MCF 10A (cell line): Measurements from ENCODE around the gene MROH2A. TPM values are rescaled to one million over a fixed set of nuclear protein-coding genes. Genes with fewer than 3 reads are reported as not detected.

Source experiments
- BruUV-seq: library from RNA; stranded (reverse); fragments of 400-500 nt; replicated peaks from 2 replicates; lab custom pipeline; 2021; lab: Mats Ljungman, UMichigan
- CTCF ChIA-PET: fragments of 300-600 bp; sonication (Branson Sonifier 250); formaldehyde crosslinking; extraction: SDS; loops from one replicate; lab custom pipeline; 2021; ENCODE audit warnings: antibody characterized with exemption, inconsistent platforms; lab: Yijun Ruan, JAX
- POLR2A ChIA-PET: fragments of 300-600, 350-650 bp; sonication (Branson Sonifier 250); formaldehyde crosslinking; extraction: SDS; loops from one replicate; lab custom pipeline; 2020; ENCODE audit warnings: antibody characterized with exemption, inconsistent platforms; lab: Yijun Ruan, JAX
- DNase-seq: peaks from one replicate; pipeline ENCODE4 v3.0.0-alpha.2; 2018; ENCODE audit not compliant: unreplicated experiment
- H3K27ac Mint-ChIP-seq: one replicate; pipeline ENCODE4 v1.8.0; 2022; ENCODE audit warnings: mild to moderate bottlenecking, low read depth, mixed read lengths; ENCODE audit not compliant: unreplicated experiment
- H3K27me3 Mint-ChIP-seq: one replicate; pipeline ENCODE4 v1.8.0; 2022; ENCODE audit warnings: mixed read lengths; ENCODE audit not compliant: insufficient read depth, unreplicated experiment
- H3K36me3 Mint-ChIP-seq: one replicate; pipeline ENCODE4 v1.8.0; 2022; ENCODE audit warnings: mild to moderate bottlenecking, moderate library complexity, mixed read lengths; ENCODE audit not compliant: insufficient read depth, unreplicated experiment
- H3K4me1 Mint-ChIP-seq: one replicate; pipeline ENCODE4 v1.8.0; 2022; ENCODE audit warnings: mixed read lengths; ENCODE audit not compliant: insufficient read depth, unreplicated experiment
- H3K4me3 Mint-ChIP-seq: one replicate; pipeline ENCODE4 v1.8.0; 2022; ENCODE audit warnings: mild to moderate bottlenecking, moderate library complexity, mixed read lengths; ENCODE audit not compliant: unreplicated experiment
- H3K9me3 Mint-ChIP-seq: one replicate; pipeline ENCODE4 v1.8.0; 2022; ENCODE audit warnings: mixed read lengths; ENCODE audit not compliant: unreplicated experiment
- CTCF ChIP-seq: fragments of 200-600 bp; IDR thresholded peaks from one replicate; pipeline ENCODE4 v1.8.0; 2022; ENCODE audit warnings: antibody characterized with exemption, mild to moderate bottlenecking; ENCODE audit not compliant: unreplicated experiment
- intact Hi-C: fragments of 100-400 bp; cut with micrococcal nuclease; formaldehyde crosslinking; loops from 2 replicates; pipeline ENCODE4 v1.14.1; 2022
- total RNA-seq: library from RNA; stranded (reverse); gene quantifications from 2 replicates; pipeline ENCODE4 v1.2.3, GENCODE V29; 2022

Gene MROH2A
- total RNA-seq, 1 experiment from 2014 or later: not detected

- ChIA-PET CTCF (interaction anchor here (0.6 to 0.7 kb wide), 2 partner anchors 58 to 1148 kb away, joined by 3 read pairs; no protein-coding TSS in a partner anchor), POLR2A (interaction anchor here (0.7 to 1.2 kb wide), 3 partner anchors 9 to 989 kb away, joined by 3 to 4 read pairs (median 3); no protein-coding TSS in a partner anchor)
- intact Hi-C loops: loop anchor here (10.0 kb wide), 1 partner anchor 650 kb away; no protein-coding TSS in a partner anchor
Measured at GRCh38 chr2:233854241-233854981, 76.3 kb downstream of the MROH2A start, which contains the start of gene HJURP. Gene HJURP, minus strand, starts transcription at chr2:233854535. Its CDS starts 35 bp downstream, at chr2:233854500.

GRCh38 chr2:233855345-233855744 lies 77.2 kb downstream of the MROH2A start:
- Mint-ChIP-seq H3K36me3 (no peaks in the 10 kb centered on the region), H3K4me3 (peak overlapping the region; percentile 90), H3K9me3 (no peaks in the 10 kb centered on the region), H3K27ac (no peak overlapping the region), H3K27me3 (no peaks in the 10 kb centered on the region), H3K4me1 (peaks cover 16% of the 10 kb centered on the region)
- CTCF ChIA-PET: interaction anchor here (0.7 to 1.4 kb wide), 2 partner anchors 10 to 1149 kb away, joined by 3 read pairs; no protein-coding TSS in a partner anchor
- POLR2A ChIA-PET: interaction anchor here (0.8 to 1.2 kb wide), 2 partner anchors 8 to 442 kb away, joined by 3 read pairs; no protein-coding TSS in a partner anchor
- TF ChIP-seq CTCF: no peak
- intact Hi-C loops: loop anchor here (10.0 kb wide), 1 partner anchor 649 kb away; no protein-coding TSS in a partner anchor
- no TSS peak for BruUV-seq
- no peak for DNase-seq

More at GRCh38 chr2:233854241-233854981, 76.3 kb downstream of the MROH2A start, which contains the start of gene HJURP:
- peak; percentile 97 for DNase-seq
- peak within 1 kb of the TSS; percentile 87 for H3K27ac Mint-ChIP-seq
- H3K36me3 Mint-ChIP-seq: peaks cover 4% of the 10 kb centered on the region
- no TSS peak for BruUV-seq
- no peaks in the 10 kb centered on the region for H3K27me3 Mint-ChIP-seq
- peaks cover 16% of the 10 kb centered on the region for H3K4me1 Mint-ChIP-seq
- peak within 1 kb of the TSS; percentile 90 for H3K4me3 Mint-ChIP-seq
- no peaks in the 10 kb centered on the region for H3K9me3 Mint-ChIP-seq
- TF ChIP-seq CTCF: no peak

- Mint-ChIP-seq H3K4me1 (peaks cover 16% of the 10 kb centered on the region), H3K27me3 (no peaks in the 10 kb centered on the region), H3K4me3 (no peak overlapping the region), H3K27ac (no peak overlapping the region), H3K9me3 (no peaks in the 10 kb centered on the region), H3K36me3 (no peaks in the 10 kb centered on the region)
- DNase-seq: no peak
- ChIA-PET CTCF (interaction anchor here (1.4 to 1.6 kb wide), 2 partner anchors 9 to 11 kb away, joined by 3 to 11 read pairs; partner anchors contain the start of gene MSL3B), POLR2A (no interaction called here)
- no TSS peak for BruUV-seq
- intact Hi-C loops: loop anchor here (10.0 kb wide), 1 partner anchor 649 kb away; no protein-coding TSS in a partner anchor
- TF ChIP-seq CTCF: no peak
Measured at GRCh38 chr2:233856184-233856583, 78.1 kb downstream of the MROH2A start.
